BJ (cell line): ENCODE results near the gene CEL. TPM values are rescaled to one million over a fixed set of nuclear protein-coding genes. Genes with fewer than 3 reads are reported as not detected.
A peak's percentile ranks its signal among the peaks of the same experiment; 100 is the strongest.
"Not testable (repeated sequence)": the region's sequence is repeated elsewhere in the genome, so short reads cannot be mapped to it uniquely, and the experiment has no call there.

Experiments
- CTCF ChIA-PET: fragments of 350-600 bp; formaldehyde crosslinking; extraction: SDS; loops from one replicate; lab custom pipeline; 2021; ENCODE audit warnings: antibody characterized with exemption, inconsistent platforms; lab: Yijun Ruan, JAX
- POLR2A ChIA-PET: fragments of 300-600 bp; sonication (Branson Sonifier 250); formaldehyde crosslinking; extraction: SDS; loops from one replicate; lab custom pipeline; 2021; ENCODE audit warnings: antibody characterized with exemption; lab: Charles Lee
- DNase-seq: peaks from one replicate; pipeline ENCODE4 v3.0.0-alpha.2; 2011; ENCODE audit warnings: low read depth
- H3K27me3 ChIP-seq: 2 replicates; pipeline ENCODE4 v1.6.0; 2011; ENCODE audit warnings: low read length; ENCODE audit not compliant: control insufficient read depth, insufficient read depth
- H3K36me3 ChIP-seq: 2 replicates; pipeline ENCODE4 v1.5.1; 2011; ENCODE audit warnings: low read length; ENCODE audit not compliant: control insufficient read depth, insufficient read depth
- H3K4me3 ChIP-seq: 2 replicates; pipeline ENCODE4 v1.5.1; 2011; ENCODE audit warnings: low read depth, mild to moderate bottlenecking, control low read depth, low read length
- CTCF ChIP-seq: IDR thresholded peaks from 2 replicates; pipeline ENCODE4 v1.5.1; 2011; ENCODE audit warnings: low read depth, mild to moderate bottlenecking, control low read depth, inconsistent platforms, low read length, moderate library complexity; ENCODE audit not compliant: insufficient read depth
- polyA plus RNA-seq: library from polyadenylated mRNA; depleted of rRNA; stranded (reverse); fragments of >200 nt; gene quantifications from 2 replicates; pipeline ENCODE4 v1.2.3, GENCODE V29; 2011

Gene CEL
- polyA plus RNA-seq, 1 experiment = 0.49 TPM

- ChIA-PET POLR2A (no interaction called here), CTCF (interaction anchor here (0.5 to 7.4 kb wide), 9 partner anchors 7 to 130 kb away, joined by 3 to 46 read pairs (median 7); no protein-coding TSS in a partner anchor)
- DNase-seq = no peak
- Histone ChIP-seq H3K36me3 (no peaks in the 10 kb centered on the region), H3K4me3 (no peak overlapping the region), H3K27me3 (no peaks in the 10 kb centered on the region)
- TF ChIP-seq CTCF = no peak
Measured at GRCh38 chr9:133032171-133032570, 29.6 kb upstream of the CEL start.

GRCh38 chr9:133035669-133036068, 26.1 kb upstream of the CEL start:
- TF ChIP-seq CTCF = no peak
- H3K27me3 ChIP-seq = no peaks in the 10 kb centered on the region
- DNase-seq = no peak
- ChIA-PET POLR2A (no interaction called here), CTCF (interaction anchor here (0.6 to 7.4 kb wide), 4 partner anchors 9 to 448 kb away, joined by 3 to 46 read pairs (median 4); no protein-coding TSS in a partner anchor)
- no peaks in the 10 kb centered on the region for H3K36me3 ChIP-seq
- H3K4me3 ChIP-seq = no peak overlapping the region

GRCh38 chr9:133037775-133038515, 23.8 kb upstream of the CEL start:
- TF ChIP-seq CTCF = no peak
- Histone ChIP-seq H3K4me3 (no peak overlapping the region), H3K36me3 (peaks cover 10% of the 10 kb centered on the region), H3K27me3 (no peaks in the 10 kb centered on the region)
- ChIA-PET POLR2A (no interaction called here), CTCF (interaction anchor here (2.3 to 7.5 kb wide), 2 partner anchors 64 to 108 kb away, joined by 7 to 92 read pairs; no protein-coding TSS in a partner anchor)
- no peak for DNase-seq

- H3K27me3 ChIP-seq, DNase-seq, H3K4me3 ChIP-seq, POLR2A ChIA-PET: not testable (repeated sequence)
- CTCF ChIA-PET = interaction anchor here (0.8 to 7.5 kb wide), 13 partner anchors 8 to 146 kb away, joined by 3 to 92 read pairs (median 4); partner anchors contain the start of gene GTF3C5
- peak; percentile 67 for TF ChIP-seq CTCF
- H3K36me3 ChIP-seq = peaks cover 25% of the 10 kb centered on the region
Measured at GRCh38 chr9:133040892-133041479, 20.8 kb upstream of the CEL start.

GRCh38 chr9:133041958-133042357, 19.8 kb upstream of the CEL start:
- ChIA-PET POLR2A (no interaction called here), CTCF (interaction anchor here (1.0 to 7.5 kb wide), 3 partner anchors 9 to 104 kb away, joined by 3 to 92 read pairs (median 7); no protein-coding TSS in a partner anchor)
- Histone ChIP-seq H3K27me3 (no peaks in the 10 kb centered on the region), H3K4me3 (no peak overlapping the region), H3K36me3 (peaks cover 30% of the 10 kb centered on the region)
- no peak for DNase-seq
- no peak for TF ChIP-seq CTCF
